NT2/D1 (cell line): Measurements from ENCODE around the gene ATAD3C.

ENCODE experiments used
- DNase-seq: peaks from one replicate; pipeline ENCODE4 v3.0.0-alpha.2; 2011; ENCODE audit warnings: low read depth, low spot score
- H3K27me3 ChIP-seq: 2 replicates; pipeline ENCODE4 v1.6.0; 2011; ENCODE audit warnings: mild to moderate bottlenecking; ENCODE audit not compliant: insufficient read length, insufficient read depth
- H3K36me3 ChIP-seq: 2 replicates; pipeline ENCODE4 v1.6.1; 2011; ENCODE audit warnings: mild to moderate bottlenecking, low read length, mixed read lengths; ENCODE audit not compliant: insufficient read depth, insufficient read length
- H3K4me1 ChIP-seq: 2 replicates; pipeline ENCODE4 v1.5.1; 2011; ENCODE audit not compliant: insufficient read depth, insufficient read length
- H3K4me3 ChIP-seq: 2 replicates; pipeline ENCODE4 v1.5.1; 2011; ENCODE audit warnings: low read depth; ENCODE audit not compliant: insufficient read length
- H3K9ac ChIP-seq: 2 replicates; pipeline ENCODE4 v1.6.0; 2011; ENCODE audit warnings: low read depth; ENCODE audit not compliant: insufficient read length
- H3K9me3 ChIP-seq: 2 replicates; pipeline ENCODE4 v1.5.1; 2011; ENCODE audit warnings: mild to moderate bottlenecking, low read length; ENCODE audit not compliant: insufficient read depth
- SUZ12 ChIP-seq: IDR thresholded peaks from 2 replicates; pipeline ENCODE4 v1.6.1; 2011; ENCODE audit not compliant: insufficient read length, insufficient read depth; ENCODE audit errors: extremely low read depth
- YY1 ChIP-seq: IDR thresholded peaks from 2 replicates; pipeline ENCODE4 v1.6.1; 2011; ENCODE audit not compliant: insufficient read length, insufficient read depth
- ZNF274 ChIP-seq: IDR thresholded peaks from 2 replicates; pipeline ENCODE4 v1.6.1; 2011; ENCODE audit warnings: mild to moderate bottlenecking, low read depth, low read length

The ATAD3C gene

GRCh38 chr1:1430992-1431844 lies 18.3 kb upstream of the ATAD3C start:
- TF ChIP-seq ZNF274 (no peak), SUZ12 (no peak), YY1 (no peak)
- H3K9me3 ChIP-seq = no peaks in the 10 kb centered on the region
- no peak overlapping the region for H3K4me3 ChIP-seq
- H3K4me1 ChIP-seq = peaks cover 26% of the 10 kb centered on the region
- DNase-seq = no peak
- peak overlapping the region; percentile 66 for H3K9ac ChIP-seq
- no peaks in the 10 kb centered on the region for H3K36me3 ChIP-seq
- H3K27me3 ChIP-seq = peaks cover 13% of the 10 kb centered on the region

GRCh38 chr1:1431845-1432273 lies 17.6 kb upstream of the ATAD3C start:
- H3K4me3 ChIP-seq = no peak overlapping the region

GRCh38 chr1:1432274-1432950 lies 17.1 kb upstream of the ATAD3C start:
- TF ChIP-seq ZNF274 = no peak
- no peak for TF ChIP-seq YY1
- no peak for TF ChIP-seq SUZ12
- no peak for DNase-seq
- peak overlapping the region; percentile 56 for H3K9ac ChIP-seq
- H3K27me3 ChIP-seq = peaks cover 23% of the 10 kb centered on the region
- no peak overlapping the region for H3K4me3 ChIP-seq
- no peaks in the 10 kb centered on the region for H3K9me3 ChIP-seq
- peaks cover 31% of the 10 kb centered on the region for H3K4me1 ChIP-seq
- no peaks in the 10 kb centered on the region for H3K36me3 ChIP-seq

More at GRCh38 chr1:1431845-1432273, 17.6 kb upstream of the ATAD3C start:
- H3K9me3 ChIP-seq = no peaks in the 10 kb centered on the region
- H3K36me3 ChIP-seq = no peaks in the 10 kb centered on the region
- peaks cover 29% of the 10 kb centered on the region for H3K4me1 ChIP-seq
- TF ChIP-seq YY1 (no peak), ZNF274 (no peak), SUZ12 (no peak)
- DNase-seq = no peak
- peaks cover 19% of the 10 kb centered on the region for H3K27me3 ChIP-seq
- H3K9ac ChIP-seq = peak overlapping the region; percentile 56

GRCh38 chr1:1432951-1433803 lies 16.3 kb upstream of the ATAD3C start:
- Histone ChIP-seq H3K27me3 (peaks cover 23% of the 10 kb centered on the region), H3K36me3 (no peaks in the 10 kb centered on the region), H3K9ac (peak overlapping the region; percentile 82), H3K9me3 (no peaks in the 10 kb centered on the region), H3K4me1 (peaks cover 31% of the 10 kb centered on the region), H3K4me3 (peak overlapping the region; percentile 8)
- no peak for DNase-seq
- no peak for TF ChIP-seq ZNF274
- no peak for TF ChIP-seq YY1
- TF ChIP-seq SUZ12 = no peak

- DNase-seq = no peak
- Histone ChIP-seq H3K36me3 (no peaks in the 10 kb centered on the region), H3K9ac (peak overlapping the region; percentile 82), H3K4me1 (peaks cover 35% of the 10 kb centered on the region), H3K9me3 (no peaks in the 10 kb centered on the region), H3K4me3 (peak overlapping the region; percentile 21), H3K27me3 (peaks cover 23% of the 10 kb centered on the region)
- TF ChIP-seq SUZ12 (no peak), ZNF274 (no peak), YY1 (no peak)
Measured at GRCh38 chr1:1433804-1434130, 15.7 kb upstream of the ATAD3C start.

- Histone ChIP-seq H3K9me3 (no peaks in the 10 kb centered on the region), H3K9ac (peak overlapping the region; percentile 82), H3K4me3 (peak overlapping the region; percentile 57), H3K36me3 (no peaks in the 10 kb centered on the region), H3K27me3 (peaks cover 23% of the 10 kb centered on the region), H3K4me1 (peaks cover 38% of the 10 kb centered on the region)
- DNase-seq = no peak
- TF ChIP-seq YY1 = no peak
- TF ChIP-seq ZNF274 = no peak
- TF ChIP-seq SUZ12 = no peak
Measured at GRCh38 chr1:1434131-1434823, 15.2 kb upstream of the ATAD3C start.
